MCF 10A (cell line): ENCODE results near the gene SLC16A5. TPM values are rescaled to one million over a fixed set of nuclear protein-coding genes. Genes with fewer than 3 reads are reported as not detected.

Experiments
- BruUV-seq: library from RNA; stranded (reverse); fragments of 400-500 nt; replicated peaks from 2 replicates; lab custom pipeline; 2021; lab: Mats Ljungman, UMichigan
- CTCF ChIA-PET: fragments of 300-600 bp; sonication (Branson Sonifier 250); formaldehyde crosslinking; extraction: SDS; loops from one replicate; lab custom pipeline; 2021; ENCODE audit warnings: antibody characterized with exemption, inconsistent platforms; lab: Yijun Ruan, JAX
- POLR2A ChIA-PET: fragments of 300-600, 350-650 bp; sonication (Branson Sonifier 250); formaldehyde crosslinking; extraction: SDS; loops from one replicate; lab custom pipeline; 2020; ENCODE audit warnings: antibody characterized with exemption, inconsistent platforms; lab: Yijun Ruan, JAX
- DNase-seq: peaks from one replicate; pipeline ENCODE4 v3.0.0-alpha.2; 2018; ENCODE audit not compliant: unreplicated experiment
- H3K27ac Mint-ChIP-seq: one replicate; pipeline ENCODE4 v1.8.0; 2022; ENCODE audit warnings: mild to moderate bottlenecking, low read depth, mixed read lengths; ENCODE audit not compliant: unreplicated experiment
- H3K27me3 Mint-ChIP-seq: one replicate; pipeline ENCODE4 v1.8.0; 2022; ENCODE audit warnings: mixed read lengths; ENCODE audit not compliant: insufficient read depth, unreplicated experiment
- H3K36me3 Mint-ChIP-seq: one replicate; pipeline ENCODE4 v1.8.0; 2022; ENCODE audit warnings: mild to moderate bottlenecking, moderate library complexity, mixed read lengths; ENCODE audit not compliant: insufficient read depth, unreplicated experiment
- H3K4me1 Mint-ChIP-seq: one replicate; pipeline ENCODE4 v1.8.0; 2022; ENCODE audit warnings: mixed read lengths; ENCODE audit not compliant: insufficient read depth, unreplicated experiment
- H3K4me3 Mint-ChIP-seq: one replicate; pipeline ENCODE4 v1.8.0; 2022; ENCODE audit warnings: mild to moderate bottlenecking, moderate library complexity, mixed read lengths; ENCODE audit not compliant: unreplicated experiment
- H3K9me3 Mint-ChIP-seq: one replicate; pipeline ENCODE4 v1.8.0; 2022; ENCODE audit warnings: mixed read lengths; ENCODE audit not compliant: unreplicated experiment
- intact Hi-C: fragments of 100-400 bp; cut with micrococcal nuclease; formaldehyde crosslinking; loops from 2 replicates; pipeline ENCODE4 v1.14.1; 2022
- total RNA-seq: library from RNA; stranded (reverse); gene quantifications from 2 replicates; pipeline ENCODE4 v1.2.3, GENCODE V29; 2022
- TF ChIP-seq, protein P1 (sequence below): fragments of 200-600 bp; IDR thresholded peaks from one replicate; pipeline ENCODE4 v1.8.0; 2022; ENCODE audit warnings: antibody characterized with exemption, mild to moderate bottlenecking; ENCODE audit not compliant: unreplicated experiment

SLC16A5 gene
- total RNA-seq, 1 experiment from 2014 or later, result 26.0 TPM

GRCh38 chr17:75105126-75106080, 17.6 kb downstream of the SLC16A5 start:
- Mint-ChIP-seq H3K27me3 (no peaks in the 10 kb centered on the region), H3K36me3 (peaks cover 33% of the 10 kb centered on the region), H3K4me1 (no peaks in the 10 kb centered on the region), H3K4me3 (no peak overlapping the region), H3K27ac (no peak overlapping the region), H3K9me3 (no peaks in the 10 kb centered on the region)
- intact Hi-C loops, result loop anchor here (1.0 kb wide), 1 partner anchor 35 kb away; no protein-coding TSS in a partner anchor
- DNase-seq, result peak; percentile 60
- no TSS peak for BruUV-seq
- ChIA-PET CTCF (interaction anchor here (0.5 to 6.0 kb wide), 23 partner anchors 8 to 485 kb away, joined by 3 to 48 read pairs (median 4); partner anchors contain the start of gene SLC16A5), POLR2A (interaction anchor here (0.6 to 1.9 kb wide), 11 partner anchors 9 to 155 kb away, joined by 3 to 7 read pairs (median 3); partner anchors contain the start of gene NUP85)
- TF ChIP-seq, protein P1, sequence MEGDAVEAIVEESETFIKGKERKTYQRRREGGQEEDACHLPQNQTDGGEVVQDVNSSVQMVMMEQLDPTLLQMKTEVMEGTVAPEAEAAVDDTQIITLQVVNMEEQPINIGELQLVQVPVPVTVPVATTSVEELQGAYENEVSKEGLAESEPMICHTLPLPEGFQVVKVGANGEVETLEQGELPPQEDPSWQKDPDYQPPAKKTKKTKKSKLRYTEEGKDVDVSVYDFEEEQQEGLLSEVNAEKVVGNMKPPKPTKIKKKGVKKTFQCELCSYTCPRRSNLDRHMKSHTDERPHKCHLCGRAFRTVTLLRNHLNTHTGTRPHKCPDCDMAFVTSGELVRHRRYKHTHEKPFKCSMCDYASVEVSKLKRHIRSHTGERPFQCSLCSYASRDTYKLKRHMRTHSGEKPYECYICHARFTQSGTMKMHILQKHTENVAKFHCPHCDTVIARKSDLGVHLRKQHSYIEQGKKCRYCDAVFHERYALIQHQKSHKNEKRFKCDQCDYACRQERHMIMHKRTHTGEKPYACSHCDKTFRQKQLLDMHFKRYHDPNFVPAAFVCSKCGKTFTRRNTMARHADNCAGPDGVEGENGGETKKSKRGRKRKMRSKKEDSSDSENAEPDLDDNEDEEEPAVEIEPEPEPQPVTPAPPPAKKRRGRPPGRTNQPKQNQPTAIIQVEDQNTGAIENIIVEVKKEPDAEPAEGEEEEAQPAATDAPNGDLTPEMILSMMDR, result peak; percentile 71

GRCh38 chr17:75108193-75108592, 20.4 kb downstream of the SLC16A5 start:
- TF ChIP-seq, protein P1, result no peak
- ChIA-PET POLR2A (interaction anchor here (1.4 kb wide), 1 partner anchor 12 kb away, joined by 7 read pairs; no protein-coding TSS in a partner anchor), CTCF (interaction anchor here (0.6 to 1.3 kb wide), 2 partner anchors 38 to 57 kb away, joined by 4 read pairs; no protein-coding TSS in a partner anchor)
- H3K9me3 Mint-ChIP-seq, result no peaks in the 10 kb centered on the region
- H3K4me1 Mint-ChIP-seq, result peaks cover 7% of the 10 kb centered on the region
- no TSS peak for BruUV-seq
- no peaks in the 10 kb centered on the region for H3K27me3 Mint-ChIP-seq
- H3K4me3 Mint-ChIP-seq, result peak overlapping the region; percentile 78
- intact Hi-C loops, result loop anchor here (2.0 kb wide), 1 partner anchor 147 kb away; no protein-coding TSS in a partner anchor
- H3K36me3 Mint-ChIP-seq, result peaks cover 12% of the 10 kb centered on the region
- no peak for DNase-seq
- no peak overlapping the region for H3K27ac Mint-ChIP-seq

- Mint-ChIP-seq H3K9me3 (no peaks in the 10 kb centered on the region), H3K4me3 (peak overlapping the region; percentile 78), H3K4me1 (peaks cover 7% of the 10 kb centered on the region), H3K27ac (no peak overlapping the region), H3K27me3 (no peaks in the 10 kb centered on the region), H3K36me3 (peaks cover 9% of the 10 kb centered on the region)
- intact Hi-C loops, result loop anchor here (2.0 kb wide), 1 partner anchor 148 kb away; no protein-coding TSS in a partner anchor
- CTCF ChIA-PET, result interaction anchor here (0.6 to 1.4 kb wide), 2 partner anchors 22 to 172 kb away, joined by 3 read pairs; partner anchors contain the start of gene NT5C
- no peak for DNase-seq
- TF ChIP-seq, protein P1, result no peak
- POLR2A ChIA-PET, result interaction anchor here (0.6 to 3.4 kb wide), 23 partner anchors 10 to 232 kb away, joined by 3 to 37 read pairs (median 6); partner anchors contain the start of genes JPT1, KCTD2, NUP85 and SLC16A5
- no TSS peak for BruUV-seq
Observed at GRCh38 chr17:75109046-75109406, 21.3 kb downstream of the SLC16A5 start.
